PC-3 (cell line): ENCODE data around the gene HPN.

Source experiments
- CTCF ChIP-seq: fragments of 300-600 bp; sonication (generic); conservative IDR thresholded peaks from 2 replicates; pipeline ENCODE4 v1.5.1; 2017; ENCODE audit warnings: antibody characterized with exemption, low read depth, mild to moderate bottlenecking, low read length
- EZH2 ChIP-seq: fragments of 300-600 bp; sonication (generic); IDR thresholded peaks from one replicate; pipeline ENCODE4 v1.6.1; 2017; ENCODE audit warnings: antibody characterized with exemption, mild to moderate bottlenecking, low read length; ENCODE audit not compliant: unreplicated experiment
- EZH2phosphoT487 ChIP-seq: fragments of 300-600 bp; sonication (generic); IDR thresholded peaks from 2 replicates; pipeline ENCODE4 v1.6.1; 2018; ENCODE audit warnings: mild to moderate bottlenecking, antibody characterized with exemption, low read length, borderline replicate concordance

GRCh38 chr19:35105047-35105410 lies 63.5 kb downstream of the HPN start:
- TF ChIP-seq CTCF (no peak), EZH2phosphoT487 (no peak), EZH2 (no peak)
